NCI-H146 treated with DMSO at 0.1 percent for 48 hours (cell line): ENCODE measurements around the gene PNPLA5.
"Not testable (repeated sequence)": the region's sequence is repeated elsewhere in the genome, so short reads cannot be mapped to it uniquely, and the experiment has no call there.

Source experiments
- DNase-seq: peaks from one replicate; lab custom pipeline; 2025; ENCODE audit not compliant: unreplicated experiment; lab: John Stamatoyannopoulos, UW

The PNPLA5 gene

DNA sequence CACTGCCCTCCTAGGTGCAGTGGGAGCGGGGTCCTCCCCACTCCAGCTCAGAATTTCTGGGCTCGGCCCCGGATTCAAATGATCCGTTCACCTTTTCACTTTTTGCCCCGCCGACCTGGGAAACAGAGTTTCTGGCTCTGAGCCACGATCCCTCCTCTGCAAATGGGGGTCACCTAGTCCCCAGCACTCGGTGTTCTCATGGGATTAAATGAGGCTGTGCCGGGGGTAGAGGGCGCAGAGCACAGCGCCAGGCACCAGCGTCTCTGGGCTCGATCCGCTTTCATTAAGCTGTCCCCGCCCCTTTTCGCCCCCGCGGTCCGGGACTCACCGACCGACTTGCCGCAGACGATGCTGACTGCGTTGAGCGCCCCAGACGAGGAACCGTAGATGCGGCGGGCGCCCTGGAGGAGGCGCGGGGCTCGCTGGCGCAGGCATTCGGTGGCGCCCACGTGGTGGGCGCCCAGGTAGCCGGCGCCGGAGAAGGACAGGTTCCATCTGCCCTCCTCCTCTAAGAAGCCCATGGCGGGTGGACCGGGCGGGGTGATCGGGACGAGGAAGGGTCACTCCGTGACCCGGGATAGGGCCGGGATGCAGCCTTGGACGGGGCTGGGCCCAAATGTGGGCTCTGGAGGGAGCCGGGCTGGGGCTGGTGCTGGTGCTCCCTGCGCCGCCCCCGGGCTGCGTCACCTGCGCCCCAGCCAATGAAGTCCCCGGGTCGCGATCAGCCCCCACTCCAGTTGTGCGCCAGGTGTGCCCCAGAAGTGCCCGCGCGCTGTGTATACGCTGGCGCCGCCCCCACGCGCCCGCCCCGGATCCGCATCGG, at the start of gene PNPLA5:
PNPLA5 (minus strand) TSS at position 654 of the 823 bp plus-strand sequence; CDS start at position 521, 133 bp downstream.
- no peak for DNase-seq

DNA sequence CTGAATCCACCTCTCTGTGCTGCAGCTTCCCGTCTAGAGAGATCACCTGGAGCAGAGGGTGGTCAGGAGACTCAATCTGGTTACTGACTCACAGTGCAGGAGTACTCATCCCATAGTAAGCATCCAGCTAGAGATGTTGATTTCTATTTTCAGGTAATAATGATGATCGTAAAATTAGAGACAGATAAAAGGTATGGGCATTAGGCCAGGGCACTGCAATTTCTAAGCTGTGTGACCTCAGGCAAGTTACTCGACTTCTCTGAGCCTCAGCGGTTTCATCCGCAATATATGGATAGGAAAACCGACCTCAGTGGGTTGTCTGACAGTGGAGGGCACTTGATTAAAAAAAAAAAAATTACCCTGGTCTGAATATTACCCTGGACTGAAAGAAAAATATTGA, 49.6 kb upstream of the PNPLA5 start:
- DNase-seq, result no peak

GRCh38 chr22:43931771-43932170, 40.0 kb upstream of the PNPLA5 start:
- DNase-seq, result no peak

DNA sequence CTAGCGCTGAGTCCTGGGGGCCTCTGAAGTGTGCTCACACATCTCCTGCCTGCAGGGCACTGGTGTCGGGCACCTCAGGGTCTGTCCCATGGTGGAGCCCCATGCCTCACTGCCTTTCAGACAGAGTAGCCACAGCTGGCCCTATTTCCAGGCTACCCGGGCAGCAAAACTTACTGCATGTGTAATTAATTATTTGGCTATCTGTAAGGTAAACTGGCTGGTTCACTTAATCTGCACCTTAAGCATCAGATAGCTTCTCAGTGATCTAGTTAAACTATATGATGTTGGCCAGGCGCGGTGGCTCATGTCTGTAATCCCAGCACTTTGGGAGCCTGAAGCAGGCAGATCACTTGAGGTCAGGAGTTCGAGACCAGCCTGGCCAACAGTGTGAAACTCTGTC, 37.1 kb upstream of the PNPLA5 start:
- no peak for DNase-seq

DNA sequence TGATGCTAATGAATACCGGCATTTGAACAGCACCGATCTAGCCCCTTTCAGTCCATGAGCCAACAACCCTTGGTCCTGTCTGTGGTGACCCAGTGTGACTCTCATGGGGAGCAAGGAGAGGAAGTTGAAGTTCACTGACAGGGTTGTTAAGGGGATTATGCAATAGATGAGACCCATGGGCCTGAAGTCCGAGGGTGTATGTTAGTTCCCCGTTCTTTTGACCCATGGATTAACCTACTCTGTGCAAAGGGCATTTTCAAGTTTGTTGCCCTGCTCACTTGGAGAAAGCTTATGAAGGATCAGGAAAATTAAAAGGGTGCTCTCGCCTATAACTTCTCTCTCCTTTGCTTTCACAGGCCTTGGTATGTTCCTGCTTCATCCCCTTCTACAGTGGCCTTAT, 36.7 kb upstream of the PNPLA5 start:
- DNase-seq, result no peak

DNA sequence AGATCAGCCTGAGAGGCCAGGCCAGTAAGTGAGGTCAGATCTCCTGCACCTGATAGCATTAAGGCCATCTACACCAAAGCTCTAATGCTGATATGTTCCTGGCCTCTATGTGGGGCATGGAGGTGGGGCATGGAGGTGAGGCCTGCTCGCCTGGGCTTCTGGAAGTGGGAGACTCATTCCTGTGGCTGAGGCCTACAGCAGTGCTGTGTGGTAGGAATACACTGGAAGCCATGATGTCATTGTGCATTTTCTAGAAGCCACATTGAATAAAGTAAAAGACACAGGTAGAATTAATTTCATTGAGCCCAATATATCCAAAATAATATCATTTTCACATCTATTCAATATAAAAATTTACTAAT, 34.5 kb upstream of the PNPLA5 start:
- no peak for DNase-seq

DNA sequence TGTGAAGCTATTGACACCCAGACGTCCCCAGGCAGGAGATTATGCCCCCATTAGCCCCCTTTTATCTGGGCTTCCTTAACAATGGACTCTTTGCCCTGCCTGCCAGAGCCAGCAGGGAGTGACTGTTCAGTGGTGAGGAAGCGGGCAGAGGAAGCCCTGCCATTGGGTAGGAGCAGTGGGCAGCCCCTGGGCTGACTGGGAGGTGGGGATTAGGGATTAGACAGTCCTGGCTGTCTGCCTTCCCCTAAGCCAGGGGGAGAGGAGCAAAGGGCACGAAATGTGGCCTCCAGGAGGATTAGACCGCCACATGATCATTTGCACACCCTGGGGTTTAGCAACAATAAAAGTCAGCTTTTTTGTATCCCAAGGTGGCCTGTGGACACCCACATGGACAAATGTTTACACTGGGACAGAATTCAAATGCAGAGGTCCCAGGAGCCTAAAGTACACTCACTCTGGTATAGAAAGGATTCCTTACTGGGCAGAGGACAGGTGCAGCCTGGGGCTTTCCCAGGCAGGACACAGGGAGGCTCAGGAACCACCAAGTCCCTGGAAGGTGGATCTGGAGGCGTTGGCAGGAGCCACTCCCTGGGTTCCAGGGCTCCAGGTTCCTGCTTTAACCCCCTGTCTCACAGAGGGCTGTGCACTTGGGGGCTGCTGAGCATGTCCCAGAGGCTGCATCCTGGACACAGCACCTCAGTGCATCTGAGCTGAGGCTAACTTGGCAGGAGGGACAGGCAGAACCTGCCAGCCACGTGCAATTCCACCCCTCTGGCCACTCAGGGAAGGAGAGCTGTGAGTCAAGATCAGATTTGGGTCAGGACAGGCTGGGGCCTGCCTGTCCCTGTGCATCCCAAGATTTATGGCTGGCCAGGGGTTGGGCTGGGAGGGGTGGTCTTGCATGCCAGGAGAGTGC, 33.9 kb upstream of the PNPLA5 start:
- DNase-seq, result peak; percentile 69

- no peak for DNase-seq
Observed at GRCh38 chr22:43924877-43925276, 33.1 kb upstream of the PNPLA5 start.

- DNase-seq, result peak; percentile 54
Observed at GRCh38 chr22:43923631-43924464, 32.0 kb upstream of the PNPLA5 start, which contains the start of gene PNPLA3. TSS of gene PNPLA3 (plus strand) at chr22:43923805. CDS start at chr22:43923912, 107 bp downstream.

DNA sequence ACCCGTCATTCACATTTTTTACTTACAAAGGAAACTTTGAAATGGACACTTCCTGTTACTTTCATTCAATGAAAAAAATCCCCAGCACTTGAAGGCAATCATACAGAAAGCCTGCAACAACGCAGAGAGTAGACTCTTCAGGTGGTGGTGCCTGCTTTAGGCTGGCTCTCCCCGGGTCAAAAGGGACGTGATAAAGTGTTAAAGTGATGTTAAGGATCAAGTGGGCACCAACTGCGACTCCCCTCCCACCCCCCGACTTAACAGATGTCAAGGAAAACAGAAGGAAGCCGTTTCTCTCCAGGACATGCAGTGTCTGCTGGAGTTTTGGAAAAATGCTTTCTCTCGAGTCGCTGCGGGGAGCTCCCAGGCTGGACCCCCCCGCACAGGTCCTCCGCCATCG, 31.4 kb upstream of the PNPLA5 start:
- peak; percentile 3 for DNase-seq

DNA sequence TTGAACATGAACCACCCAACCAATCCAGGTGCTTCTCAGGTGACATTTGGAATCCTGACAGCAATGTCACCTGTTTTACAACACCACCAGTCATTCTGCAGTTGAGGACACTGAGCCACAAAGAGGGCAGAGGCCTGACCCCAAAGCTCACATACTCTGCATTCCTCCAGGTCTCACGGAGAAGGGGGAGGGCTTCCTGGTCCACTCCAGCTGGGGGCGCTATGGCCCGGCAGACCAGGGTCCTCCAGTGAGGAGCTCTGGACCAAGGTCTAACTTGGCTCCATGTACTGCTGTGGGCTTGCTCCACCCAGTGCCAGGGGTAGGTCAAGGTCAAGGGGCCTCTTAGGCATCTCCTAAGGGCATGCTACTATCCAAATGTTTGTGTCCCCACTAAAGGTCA, 30.3 kb upstream of the PNPLA5 start:
- DNase-seq, result no peak

- DNase-seq, result no peak
Observed at GRCh38 chr22:43921370-43921769, 29.6 kb upstream of the PNPLA5 start.

GRCh38 chr22:43919106-43919973, 27.5 kb upstream of the PNPLA5 start:
- DNase-seq, result no peak

GRCh38 chr22:43917521-43917920, 25.7 kb upstream of the PNPLA5 start:
- DNase-seq, result no peak

- DNase-seq, result no peak
Observed at GRCh38 chr22:43911351-43911750, 19.5 kb upstream of the PNPLA5 start.

DNA sequence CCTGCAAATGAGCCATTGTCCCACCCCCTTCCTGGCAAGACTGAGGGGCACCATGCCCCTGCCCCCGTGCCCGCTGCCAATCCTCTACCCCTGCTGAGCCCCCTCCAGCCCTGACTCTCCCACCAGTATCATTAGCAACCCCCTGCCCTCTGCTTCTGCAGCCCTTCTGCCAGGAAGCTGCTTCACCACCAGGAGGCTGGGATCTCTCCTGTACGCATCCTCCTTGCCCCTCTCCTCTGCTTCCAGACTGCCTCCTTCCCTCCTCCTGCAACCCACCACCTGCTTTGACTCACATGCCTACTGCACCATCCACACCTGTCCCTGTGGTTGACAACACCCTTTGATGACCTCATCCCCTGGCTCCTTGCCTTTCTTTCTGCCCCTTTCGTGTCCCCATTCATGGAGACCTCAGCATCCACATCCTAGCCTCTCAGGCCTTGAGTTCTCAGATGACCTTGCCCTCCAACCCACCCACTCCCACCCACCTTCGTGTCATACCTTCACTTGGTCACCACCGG, 18.4 kb upstream of the PNPLA5 start:
- DNase-seq, result no peak

GRCh38 chr22:43909708-43910107, 17.9 kb upstream of the PNPLA5 start:
- DNase-seq, result no peak

DNA sequence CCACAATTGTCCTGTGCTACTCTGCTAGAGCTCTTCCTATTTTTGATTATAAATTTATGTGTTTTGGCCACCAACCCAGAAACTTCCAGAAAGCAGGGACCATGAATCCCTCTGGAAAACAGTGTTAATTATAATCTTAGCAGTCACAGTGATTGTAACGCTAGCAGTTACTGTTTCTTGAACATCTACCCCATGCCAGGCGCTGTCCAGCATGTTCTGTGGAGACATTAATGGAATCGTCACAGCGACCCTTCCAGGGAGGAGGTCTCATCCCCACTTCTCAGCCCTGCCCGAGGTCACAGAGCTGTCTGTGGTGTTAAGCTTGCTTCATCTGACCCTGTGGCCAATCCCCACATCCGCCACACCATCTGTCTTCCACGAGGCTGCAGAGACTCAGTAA, 13.9 kb upstream of the PNPLA5 start:
- DNase-seq, result no peak

DNA sequence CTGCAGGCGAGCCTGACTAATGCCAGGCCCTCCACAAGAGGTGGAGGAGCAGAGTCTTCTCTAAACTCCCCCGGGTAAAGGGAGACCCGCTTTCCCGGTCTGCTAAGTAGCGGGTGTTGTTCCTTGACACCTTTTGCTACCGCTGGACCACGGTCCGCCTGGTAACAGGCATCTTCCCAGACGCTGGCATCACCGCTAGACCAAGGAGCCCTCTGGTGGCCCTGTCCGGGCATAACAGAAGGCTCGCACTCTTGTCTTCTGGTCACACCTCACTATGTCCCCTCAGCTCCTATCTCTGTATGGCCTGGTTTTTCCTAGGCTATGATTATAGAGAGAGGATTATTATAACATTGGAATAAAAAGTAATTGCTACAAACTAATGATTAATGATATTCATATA, 12.6 kb upstream of the PNPLA5 start:
- DNase-seq, result not testable (repeated sequence)

- not testable (repeated sequence) for DNase-seq
Observed at GRCh38 chr22:43903033-43903432, 11.2 kb upstream of the PNPLA5 start.
